ENCODE results near the gene ANO7.

GRCh38 chr2:241208058-241208457 is 19.6 kb downstream of the ANO7 start:
- TF ChIP-seq POLR2A (IDR thresholded peaks at IDR 0.05; ENCODE audit: low read length) (no peak), GATA1 (IDR thresholded peaks at IDR 0.05; ENCODE audit: low read depth, low read length) (no peak)
